CD14-positive monocyte (primary cell): ENCODE measurements around the gene ANGPTL3. TPM values are rescaled to one million over a fixed set of nuclear protein-coding genes. Genes with fewer than 3 reads are reported as not detected.

Experiments used
- DNase-seq, 3 donors: peaks; one replicate each; pipeline ENCODE4 v3.0.0-alpha.2; 2011 to 2022
- H2AFZ ChIP-seq: 2 replicates; pipeline ENCODE4 v1.6.0; 2012; ENCODE audit warnings: mild to moderate bottlenecking, low read depth, low read length, inconsistent platforms; ENCODE audit not compliant: insufficient read depth, poor library complexity, severe bottlenecking
- H3K27ac ChIP-seq, 2 donors: 1 replicate in 1 of 2; 2 replicates in 1 of 2; pipeline ENCODE4 v1.5.1; 2012 to 2013; ENCODE audit warnings: low read length in 2 of 2, control low read depth in 1 of 2, inconsistent platforms in 1 of 2, low read depth in 1 of 2, mild to moderate bottlenecking in 1 of 2
- H3K27me3 ChIP-seq, 2 donors: one replicate each; pipeline versions ENCODE4 v1.6.0 to v1.6.1; 2011 to 2013; ENCODE audit warnings: low read length in 2 of 2; ENCODE audit not compliant: control insufficient read depth in 2 of 2, insufficient read depth in 2 of 2
- H3K36me3 ChIP-seq, 2 donors: replicated peaks in 1 of 2; 1 replicate in 1 of 2; 2 replicates in 1 of 2; pipeline versions ENCODE4 v1.5.1 to v1.6.1; 2012 to 2013; ENCODE audit warnings: low read length in 2 of 2, control low read depth in 1 of 2, inconsistent platforms in 1 of 2, mild to moderate bottlenecking in 1 of 2; ENCODE audit not compliant: insufficient read depth in 2 of 2, control insufficient read depth in 1 of 2
- H3K4me1 ChIP-seq, 2 donors: 1 replicate in 1 of 2; 2 replicates in 1 of 2; pipeline versions ENCODE4 v1.5.1 to v1.6.1; 2012 to 2013; ENCODE audit warnings: low read length in 2 of 2, control low read depth in 1 of 2, inconsistent platforms in 1 of 2, mild to moderate bottlenecking in 1 of 2, moderate library complexity in 1 of 2; ENCODE audit not compliant: insufficient read depth in 2 of 2, control insufficient read depth in 1 of 2
- H3K4me2 ChIP-seq: replicated peaks from 2 replicates; pipeline ENCODE3; 2012; ENCODE audit warnings: low read length, moderate library complexity, mild to moderate bottlenecking; ENCODE audit not compliant: poor library complexity, severe bottlenecking; ENCODE audit errors: extremely low read depth
- H3K4me3 ChIP-seq, 3 experiments: fragments of 200-600 bp in 1 of 3; sonication (generic) in 1 of 3; replicated peaks in 1 of 3; 1 replicate in 2 of 3; 2 replicates in 1 of 3; pipeline ENCODE4 v1.5.1; 2011 to 2013; ENCODE audit warnings: low read length in 3 of 3, mild to moderate bottlenecking in 3 of 3, control low read depth in 2 of 3, low read depth in 2 of 3, inconsistent platforms in 1 of 3, moderate library complexity in 1 of 3
- H3K79me2 ChIP-seq: 2 replicates; pipeline ENCODE4 v1.6.0; 2012; ENCODE audit warnings: mild to moderate bottlenecking, control low read depth, inconsistent platforms, low read length, moderate library complexity; ENCODE audit not compliant: insufficient read depth
- H3K9ac ChIP-seq: 2 replicates; pipeline ENCODE4 v1.6.0; 2017; ENCODE audit warnings: low read length, mild to moderate bottlenecking; ENCODE audit not compliant: insufficient read depth, poor library complexity, severe bottlenecking
- H3K9me3 ChIP-seq, 2 donors: replicated peaks in 1 of 2; 1 replicate in 1 of 2; 2 replicates in 1 of 2; pipeline versions ENCODE4 v1.5.1 to v1.6.1; 2012 to 2013; ENCODE audit warnings: low read length in 2 of 2, control low read depth in 1 of 2; ENCODE audit not compliant: control insufficient read depth in 1 of 2, insufficient read depth in 1 of 2
- H4K20me1 ChIP-seq: 2 replicates; pipeline ENCODE4 v1.6.0; 2012; ENCODE audit warnings: mild to moderate bottlenecking, low read length, control low read depth, moderate library complexity; ENCODE audit not compliant: insufficient read depth
- H3K27ac Mint-ChIP-seq, 7 donors: one replicate each; pipeline ENCODE4 v1.8.0; 2020; ENCODE audit warnings: mild to moderate bottlenecking in 7 of 7, mixed read lengths in 7 of 7, moderate library complexity in 6 of 7, inconsistent platforms in 2 of 7
- H3K27me3 Mint-ChIP-seq, 3 donors: one replicate each; pipeline ENCODE4 v1.8.0; 2021 to 2022; ENCODE audit warnings: low read depth in 3 of 3, mild to moderate bottlenecking in 3 of 3, mixed read lengths in 3 of 3, moderate library complexity in 3 of 3, inconsistent platforms in 1 of 3
- H3K36me3 Mint-ChIP-seq, 2 donors: one replicate each; pipeline ENCODE4 v1.8.0; 2020; ENCODE audit warnings: mixed read lengths in 2 of 2, inconsistent platforms in 1 of 2, mild to moderate bottlenecking in 1 of 2
- H3K4me1 Mint-ChIP-seq: one replicate; pipeline ENCODE4 v1.8.0; 2020; ENCODE audit warnings: mild to moderate bottlenecking, mixed read lengths
- H3K4me3 Mint-ChIP-seq, 2 donors: one replicate each; pipeline ENCODE4 v1.8.0; 2020; ENCODE audit warnings: mild to moderate bottlenecking in 2 of 2, mixed read lengths in 2 of 2, moderate library complexity in 1 of 2
- H3K9me3 Mint-ChIP-seq, 7 donors: one replicate each; pipeline ENCODE4 v1.8.0; 2020 to 2022; ENCODE audit warnings: mixed read lengths in 7 of 7, mild to moderate bottlenecking in 6 of 7, moderate library complexity in 6 of 7, inconsistent platforms in 2 of 7
- CTCF ChIP-seq: fragments of 200-600 bp; IDR thresholded peaks from one replicate; pipeline ENCODE4 v1.8.0; 2022; ENCODE audit warnings: antibody characterized with exemption, mild to moderate bottlenecking
- WGBS: methylation state at CpG from one replicate; pipeline ENCODE4 v1.1.5; 2013; ENCODE audit warnings: missing lambda C conversion rate; ENCODE audit not compliant: insufficient coverage; 5-methylcytosine and 5-hydroxymethylcytosine counted together
- intact Hi-C, 2 donors: fragments of 100-400 bp; cut with micrococcal nuclease; formaldehyde crosslinking; loops; one replicate each; pipeline versions ENCODE4 v1.15.0 to v1.15.1; 2023
- polyA plus RNA-seq, 3 donors: library from polyadenylated mRNA; depleted of rRNA in 1 of 3; unstranded in 2 of 3; stranded (reverse) in 1 of 3; fragments of 300-500 nt in 2 of 3; fragments of >200 nt in 1 of 3; fragmentation: Illumina TruSeq in 2 of 3; gene quantifications; 1 replicate in 2 of 3; 2 replicates in 1 of 3; pipeline ENCODE4 v1.2.3, GENCODE V29; 2012 to 2021

ANGPTL3 gene
- polyA plus RNA-seq, 3 donors: not detected

GRCh38 chr1:62599044-62599443 lies 1.7 kb downstream of the ANGPTL3 start:
- H2AFZ ChIP-seq: no peak overlapping the region
- DNase-seq: no peak
- H3K36me3 ChIP-seq: no peaks in the 10 kb centered on the region
- no peak overlapping the region for H3K4me3 ChIP-seq
- no peak overlapping the region for H3K4me2 ChIP-seq
- no peak for TF ChIP-seq CTCF
- no peaks in the 10 kb centered on the region for H3K27me3 ChIP-seq
- no peak overlapping the region for H3K9ac ChIP-seq
- no peak overlapping the region for H3K27ac ChIP-seq
- no peak overlapping the region for H3K4me3 Mint-ChIP-seq
- no peaks in the 10 kb centered on the region for H3K9me3 ChIP-seq
- intact Hi-C loops: no loop called here
- H4K20me1 ChIP-seq: no peaks in the 10 kb centered on the region
- H3K4me1 Mint-ChIP-seq: no peaks in the 10 kb centered on the region
- H3K9me3 Mint-ChIP-seq: no peaks in the 10 kb centered on the region
- no peaks in the 10 kb centered on the region for H3K27me3 Mint-ChIP-seq
- no peaks in the 10 kb centered on the region for H3K4me1 ChIP-seq
- no peak overlapping the region for H3K27ac Mint-ChIP-seq
- peaks cover 0 to 2% of the 10 kb centered on the region in 2 donors for H3K36me3 Mint-ChIP-seq
- no peaks in the 10 kb centered on the region for H3K79me2 ChIP-seq
- 87% methylated on average over 5 of the region's 5 CpGs for WGBS

GRCh38 chr1:62601457-62601856 lies 4.1 kb downstream of the ANGPTL3 start:
- Histone ChIP-seq H3K4me2 (no peak overlapping the region), H3K9me3 (no peaks in the 10 kb centered on the region), H3K4me3 (no peak overlapping the region), H3K27me3 (no peaks in the 10 kb centered on the region), H3K36me3 (no peaks in the 10 kb centered on the region), H3K9ac (no peak overlapping the region), H2AFZ (no peak overlapping the region), H4K20me1 (no peaks in the 10 kb centered on the region), H3K27ac (no peak overlapping the region), H3K4me1 (no peaks in the 10 kb centered on the region), H3K79me2 (no peaks in the 10 kb centered on the region)
- Mint-ChIP-seq H3K9me3 (no peaks in the 10 kb centered on the region), H3K4me1 (no peaks in the 10 kb centered on the region), H3K27me3 (no peaks in the 10 kb centered on the region), H3K27ac (no peak overlapping the region), H3K36me3 (peaks cover 0 to 2% of the 10 kb centered on the region in 2 donors), H3K4me3 (no peak overlapping the region)
- WGBS: no CpG with 5 or more reads among the region's 2 CpGs
- intact Hi-C loops: no loop called here
- no peak for TF ChIP-seq CTCF
- DNase-seq: no peak
